ENCODE results near the gene CELF2.

Gene CELF2

GRCh38 chr10:11002916-11003315 is 14.8 kb upstream of the CELF2 start:
- TF ChIP-seq FOXP2 (optimal IDR thresholded peaks at IDR 0.05; ENCODE audit: borderline replicate concordance, extremely low read depth, extremely low read length, insufficient read depth) = no peak

- TF ChIP-seq FOXP2 (optimal IDR thresholded peaks at IDR 0.05; ENCODE audit: borderline replicate concordance, extremely low read depth, extremely low read length, insufficient read depth) (no peak), REST (IDR thresholded peaks at IDR 0.05; ENCODE audit: insufficient read depth in 1 of 2, low read depth in 2 of 2, low read length in 2 of 2) (no peak), POLR2AphosphoS5 (IDR thresholded peaks at IDR 0.05; ENCODE audit: low read depth, low read length) (no peak), TAF1 (IDR thresholded peaks at IDR 0.05; ENCODE audit: borderline replicate concordance, insufficient read depth, low read length) (no peak), SIN3A (IDR thresholded peaks at IDR 0.05; ENCODE audit: borderline replicate concordance, insufficient read depth, low read length) (no peak)
These were observed 14.0 kb upstream of the CELF2 start for GRCh38 chr10:11003679-11004078.

GRCh38 chr10:11004144-11005077 is 13.3 kb upstream of the CELF2 start:
- no peak for TF ChIP-seq REST (IDR thresholded peaks at IDR 0.05; ENCODE audit: insufficient read depth in 1 of 2, low read depth in 2 of 2, low read length in 2 of 2)
- TF ChIP-seq TAF1 (IDR thresholded peaks at IDR 0.05; ENCODE audit: borderline replicate concordance, insufficient read depth, low read length) = no peak
- no peak for TF ChIP-seq SIN3A (IDR thresholded peaks at IDR 0.05; ENCODE audit: borderline replicate concordance, insufficient read depth, low read length)
- no peak for TF ChIP-seq FOXP2 (optimal IDR thresholded peaks at IDR 0.05; ENCODE audit: borderline replicate concordance, extremely low read depth, extremely low read length, insufficient read depth)
- TF ChIP-seq POLR2AphosphoS5 (IDR thresholded peaks at IDR 0.05; ENCODE audit: low read depth, low read length) = no peak

GRCh38 chr10:11005725-11006427 is 11.8 kb upstream of the CELF2 start:
- no peak for TF ChIP-seq POLR2AphosphoS5 (IDR thresholded peaks at IDR 0.05; ENCODE audit: low read depth, low read length)
- TF ChIP-seq TAF1 (IDR thresholded peaks at IDR 0.05; ENCODE audit: borderline replicate concordance, insufficient read depth, low read length) = no peak
- TF ChIP-seq REST (IDR thresholded peaks at IDR 0.05; ENCODE audit: insufficient read depth in 1 of 2, low read depth in 2 of 2, low read length in 2 of 2) = no peak
- TF ChIP-seq SIN3A (IDR thresholded peaks at IDR 0.05; ENCODE audit: borderline replicate concordance, insufficient read depth, low read length) = no peak
- TF ChIP-seq FOXP2 (optimal IDR thresholded peaks at IDR 0.05; ENCODE audit: borderline replicate concordance, extremely low read depth, extremely low read length, insufficient read depth) = no peak

- no peak for TF ChIP-seq SIN3A (IDR thresholded peaks at IDR 0.05; ENCODE audit: borderline replicate concordance, insufficient read depth, low read length)
- TF ChIP-seq FOXP2 (optimal IDR thresholded peaks at IDR 0.05; ENCODE audit: borderline replicate concordance, extremely low read depth, extremely low read length, insufficient read depth) = no peak
These were observed 11.2 kb upstream of the CELF2 start for GRCh38 chr10:11006428-11006825.

Measured in PFSK-1 (cell line).